ENCODE measurements around the gene GPSM3. TPM values are rescaled to one million over a fixed set of nuclear protein-coding genes. Genes with fewer than 3 reads are reported as not detected.

GPSM3 gene
- total RNA-seq, 1 donor from 2014 or later, result 6.3 TPM

DNA sequence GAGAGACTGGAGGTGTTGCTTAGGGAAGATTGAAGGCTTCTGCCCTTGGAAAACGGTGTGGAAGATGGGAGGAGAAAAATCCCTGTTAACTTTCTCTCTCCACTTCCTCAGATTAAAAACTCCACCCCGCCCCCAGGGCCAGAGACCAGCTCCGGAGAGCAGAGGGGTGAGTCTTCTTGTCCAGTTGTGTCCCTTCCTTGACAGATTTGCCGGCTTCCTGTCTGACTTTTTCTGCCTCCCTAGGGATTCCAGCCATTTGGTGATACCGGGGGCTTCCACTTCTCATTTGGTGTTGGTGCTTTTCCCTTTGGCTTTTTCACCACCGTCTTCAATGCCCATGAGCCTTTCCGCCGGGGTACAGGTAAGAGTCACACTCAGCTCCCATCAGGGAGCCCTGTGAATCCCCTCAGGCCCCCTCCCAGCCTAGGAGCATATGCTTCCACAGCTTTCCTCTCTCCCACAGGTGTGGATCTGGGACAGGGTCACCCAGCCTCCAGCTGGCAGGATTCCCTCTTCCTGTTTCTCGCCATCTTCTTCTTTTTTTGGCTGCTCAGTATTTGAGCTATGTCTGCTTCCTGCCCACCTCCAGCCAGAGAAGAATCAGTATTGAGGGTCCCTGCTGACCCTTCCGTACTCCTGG lies 12.6 kb downstream of the GPSM3 start:
- ATAC-seq (no peak), DNase-seq (ENCODE audit: missing footprints) (no peak)
- intact Hi-C loops (cut with DNase I), result loop anchor here (10.0 kb wide), 1 partner anchor 515 kb away; the partner anchor contains the start of genes C6orf47, CSNK2B, GPANK1 and LY6G5B

DNA sequence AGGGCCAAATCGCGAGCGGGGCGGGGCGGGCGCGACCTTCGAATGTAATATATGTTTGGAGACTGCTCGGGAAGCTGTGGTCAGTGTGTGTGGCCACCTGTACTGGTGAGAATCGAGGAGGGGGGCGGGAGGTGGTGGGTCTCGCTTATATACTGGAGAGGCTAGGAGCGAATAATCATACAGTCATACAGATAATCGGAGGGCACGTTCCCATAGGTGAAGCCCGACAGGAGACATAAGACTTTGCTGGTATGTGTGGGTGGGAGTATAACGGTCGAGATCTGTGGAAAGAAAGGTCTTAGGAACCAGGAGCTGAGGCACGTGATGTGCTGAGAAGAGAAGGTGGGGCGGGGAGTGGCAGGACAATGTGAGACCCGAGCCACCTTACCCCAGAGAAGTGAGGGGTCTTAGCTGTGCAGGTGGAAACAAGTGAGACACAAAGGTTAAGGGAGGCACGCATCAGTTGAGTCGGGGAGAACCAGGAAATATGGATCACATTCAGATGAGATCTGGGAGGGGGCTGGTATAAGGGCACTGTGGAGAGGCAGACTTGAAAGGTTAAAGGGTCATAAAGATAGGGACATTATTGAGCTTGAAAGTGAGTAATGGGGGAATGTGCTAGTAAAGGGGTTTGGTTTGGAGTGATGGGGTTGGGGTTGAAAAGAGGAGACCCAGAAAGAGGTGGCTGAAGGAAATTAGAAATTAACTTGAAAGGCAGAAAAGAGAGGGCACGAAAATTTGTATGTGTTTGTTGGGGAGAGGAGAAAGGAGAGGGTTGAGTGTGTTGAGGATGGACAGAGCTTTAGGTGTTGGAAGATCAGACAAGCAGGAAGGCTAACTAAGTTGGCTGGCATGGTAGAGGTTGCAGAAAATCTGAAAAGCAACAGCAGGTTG lies 13.6 kb downstream of the GPSM3 start:
- DNase-seq (ENCODE audit: missing footprints) (no peak), ATAC-seq (no peak)
- intact Hi-C loops (cut with DNase I), result loop anchor here (1.0 to 10.0 kb wide), 2 partner anchors 17 to 514 kb away; partner anchors contain the start of genes C6orf47, CSNK2B, GPANK1 and LY6G5B

DNA sequence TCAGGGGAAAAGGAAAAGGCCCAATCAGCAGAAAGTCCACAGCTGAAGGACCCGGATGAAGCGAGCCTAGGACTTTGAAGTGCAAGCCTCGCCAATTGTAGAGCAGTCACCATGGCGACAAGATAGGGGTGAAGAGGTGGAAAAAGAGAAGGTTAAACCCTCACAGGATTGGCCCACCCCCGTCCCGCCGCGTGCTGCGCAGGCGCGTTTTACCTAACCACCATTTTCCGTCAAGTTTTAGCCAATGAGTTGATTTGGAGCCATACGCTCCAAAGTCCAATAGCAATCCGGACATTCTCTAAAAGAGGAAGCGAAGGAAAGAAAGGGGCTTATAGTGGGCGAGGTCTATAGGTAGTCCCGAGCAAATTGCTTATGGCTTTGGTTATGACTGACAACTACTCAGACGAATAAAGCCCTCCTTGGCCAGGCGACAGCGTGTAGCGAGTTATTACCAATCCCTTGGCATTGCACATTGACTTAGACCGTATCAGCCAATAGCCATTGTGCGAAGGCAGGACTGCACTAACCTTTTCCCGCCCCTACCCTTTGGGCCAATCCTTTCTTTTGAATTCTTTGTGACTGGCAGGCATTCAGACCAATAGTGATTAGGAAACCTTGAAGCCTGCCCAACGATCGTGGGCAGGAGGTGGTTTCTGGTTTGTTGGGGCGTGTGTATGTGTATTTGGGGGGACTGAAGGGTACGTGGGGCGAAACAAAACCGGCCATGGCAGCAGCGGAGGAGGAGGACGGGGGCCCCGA lies 14.5 kb downstream of the GPSM3 start, which contains the start of gene RNF5:
Gene RNF5, plus strand, starts transcription at position 618 of the 759 bp plus-strand sequence. Its CDS starts 107 bp downstream, at position 725.
- DNase-seq (ENCODE audit: missing footprints), result peak; percentile 96
- ATAC-seq, result peak; percentile 88
- intact Hi-C loops (cut with DNase I), result loop anchor here (1.0 to 10.0 kb wide), 3 partner anchors 17 to 513 kb away; partner anchors contain the start of genes ATF6B, C6orf47, CSNK2B and GPANK1

DNA sequence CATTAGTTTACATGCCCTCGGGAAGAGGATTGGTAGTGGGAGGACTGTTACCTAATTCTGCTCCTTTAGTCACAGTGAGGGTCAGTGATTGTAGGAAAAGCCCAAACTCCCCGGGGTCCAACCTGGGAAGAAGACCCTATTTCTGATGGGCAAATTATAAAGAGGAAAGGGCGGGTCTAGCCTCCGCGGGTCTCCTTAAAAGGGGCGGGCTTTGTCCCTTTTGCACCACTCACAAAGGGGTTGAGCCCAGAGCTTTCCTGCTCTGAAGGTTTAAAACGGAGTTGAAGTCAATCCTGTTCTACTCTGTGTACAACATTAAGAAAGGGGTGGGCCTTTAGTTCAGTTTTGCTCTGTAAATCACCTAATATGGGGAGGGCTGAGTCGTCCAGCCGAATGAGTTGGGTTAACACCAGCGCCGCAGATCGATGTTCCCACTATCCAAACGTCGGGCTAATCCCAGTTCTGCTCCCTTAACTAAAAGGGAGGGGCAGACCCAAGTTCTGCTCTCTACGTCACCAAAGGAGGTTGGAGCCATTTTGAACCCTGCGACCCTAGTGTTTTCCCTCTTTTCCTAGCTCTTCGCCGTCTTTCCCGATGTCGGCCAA lies 15.2 kb downstream of the GPSM3 start:
- intact Hi-C loops (cut with DNase I), result loop anchor here (2.0 to 10.0 kb wide), 2 partner anchors 48 to 512 kb away; partner anchors contain the start of genes ATF6B, C6orf47, CSNK2B and GPANK1
- DNase-seq (ENCODE audit: missing footprints) (no peak), ATAC-seq (peak; percentile 13)

DNA sequence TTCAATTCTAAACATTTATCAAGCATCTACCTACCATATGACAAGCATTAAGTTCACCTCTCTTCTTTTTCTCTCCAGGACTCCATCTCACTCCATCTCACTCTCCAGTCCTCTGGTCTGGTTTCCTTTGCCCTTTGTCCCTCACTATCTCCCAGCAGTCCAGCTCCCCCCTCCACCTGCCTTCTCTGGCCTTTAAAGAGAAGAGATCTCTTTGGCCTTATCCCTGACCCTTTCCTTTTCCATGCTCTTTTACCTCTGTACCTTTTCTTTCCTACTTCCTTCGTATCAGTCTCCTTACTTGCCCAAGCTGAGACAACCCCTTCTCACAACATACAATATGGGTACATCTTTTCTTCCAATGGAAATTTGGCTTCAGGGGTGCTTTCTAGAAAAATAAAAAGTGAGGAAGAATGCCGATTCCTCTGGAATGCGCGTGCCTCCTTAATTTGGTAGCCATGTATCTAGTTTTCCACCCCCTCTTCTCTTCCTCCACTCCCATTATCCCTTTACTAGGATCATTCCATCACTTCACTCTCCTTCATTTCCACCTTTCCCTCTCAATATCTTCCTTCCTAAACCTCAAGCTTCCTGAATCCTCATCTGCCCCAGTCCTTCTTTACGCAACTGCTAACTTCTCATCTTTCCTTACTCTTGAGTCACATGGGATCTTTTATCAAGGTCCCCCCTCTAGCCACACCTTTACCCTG lies 15.8 kb downstream of the GPSM3 start:
- intact Hi-C loops (cut with DNase I), result loop anchor here (1.0 to 10.0 kb wide), 3 partner anchors 22 to 512 kb away; partner anchors contain the start of genes ATF6B, C6orf47, CSNK2B and GPANK1
- ATAC-seq, result no peak

DNA sequence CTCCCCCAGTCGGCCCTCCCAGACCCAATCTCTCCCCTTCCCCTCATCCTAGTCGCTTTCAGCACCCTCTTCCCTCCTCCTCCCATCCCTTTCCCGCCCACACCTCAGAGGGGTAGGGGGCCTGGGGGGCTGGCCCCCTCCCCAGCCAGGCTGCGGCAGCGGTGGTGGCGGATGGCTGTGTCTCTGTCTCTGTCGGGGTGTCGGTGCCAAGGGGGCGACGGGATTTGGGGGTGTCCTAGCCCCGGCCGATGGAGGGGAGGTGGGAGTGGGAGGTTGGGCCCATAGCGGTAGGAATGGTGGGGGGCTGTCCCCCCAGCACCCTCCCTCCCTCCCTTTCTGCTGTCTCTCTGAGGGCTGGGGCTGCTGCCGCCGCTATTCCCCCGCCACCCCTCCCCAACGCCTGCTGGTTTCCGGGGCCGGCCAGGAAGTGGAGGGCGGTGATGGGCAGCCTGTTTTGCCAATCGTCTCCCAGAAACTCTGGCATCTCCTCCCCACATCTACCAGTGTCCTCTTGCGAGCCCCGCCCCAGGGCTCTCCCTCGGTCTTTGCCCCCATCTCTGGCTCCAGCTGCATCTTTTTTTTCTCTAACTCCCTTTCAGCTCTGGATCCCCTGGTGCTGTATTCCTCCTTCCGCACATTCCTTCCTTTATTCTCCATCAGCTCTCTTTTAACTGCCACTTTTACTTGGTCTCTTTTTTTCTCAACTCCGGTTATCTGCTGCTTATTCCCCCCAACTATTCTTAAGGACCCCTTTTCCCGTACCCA lies 16.6 kb downstream of the GPSM3 start, which contains the start of gene AGPAT1:
Gene AGPAT1, minus strand, starts transcription at position 374 of the 765 bp plus-strand sequence. CDS start 4,588 bp downstream, outside the sequence.
- intact Hi-C loops (cut with DNase I), result loop anchor here (1.0 to 10.0 kb wide), 3 partner anchors 22 to 511 kb away; partner anchors contain the start of genes ATF6B, C6orf47, CSNK2B and GPANK1
- ATAC-seq, result peak; percentile 73

More for the DNA sequence above, 15.8 kb downstream of the GPSM3 start:
- no peak for DNase-seq (ENCODE audit: missing footprints)

DNA sequence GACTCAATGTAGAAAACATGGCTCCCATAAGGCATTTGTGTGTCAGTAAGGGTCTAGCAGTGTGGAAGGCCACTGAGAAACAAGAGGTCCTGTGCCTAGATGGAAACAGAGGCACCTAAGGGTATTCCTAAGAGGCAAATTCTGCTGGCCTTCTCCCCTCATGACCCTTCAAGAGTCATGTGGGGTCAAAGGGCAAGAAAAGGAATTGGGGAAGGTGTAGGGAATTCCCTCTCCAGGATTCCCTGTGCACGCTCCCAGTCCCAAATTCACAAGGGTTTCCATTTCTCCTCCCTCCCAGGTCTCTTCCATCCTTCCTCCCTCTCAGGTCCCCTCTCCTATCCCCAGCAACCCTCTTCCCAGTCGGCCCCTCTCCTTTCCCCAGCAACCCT lies 17.1 kb downstream of the GPSM3 start:
- no peak for ATAC-seq
- DNase-seq (ENCODE audit: missing footprints), result no peak
- intact Hi-C loops (cut with DNase I), result loop anchor here (10.0 kb wide), 1 partner anchor 511 kb away; the partner anchor contains the start of genes C6orf47, CSNK2B, GPANK1 and LY6G5B

More for the DNA sequence above, 16.6 kb downstream of the GPSM3 start, which contains the start of gene AGPAT1:
- DNase-seq (ENCODE audit: missing footprints), result peak; percentile 98

DNA sequence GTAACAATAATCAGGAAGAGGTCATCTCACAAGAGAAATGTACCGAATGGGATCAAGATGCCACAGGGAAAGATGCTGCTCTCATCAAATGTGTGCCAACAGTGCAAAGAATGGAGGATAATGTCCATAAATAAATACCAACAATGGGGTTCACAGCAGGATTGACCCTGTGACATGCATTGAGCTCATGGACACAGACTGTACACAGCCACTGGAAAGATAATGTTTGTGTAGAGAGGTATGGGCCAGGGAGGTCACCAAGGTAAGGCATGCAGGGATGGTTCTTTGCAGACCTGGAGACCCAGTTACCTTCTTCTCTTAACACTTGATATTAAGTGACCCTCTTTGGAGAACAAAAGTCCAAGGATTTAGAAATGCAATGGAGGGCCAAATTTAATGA lies 18.0 kb downstream of the GPSM3 start:
- DNase-seq (ENCODE audit: missing footprints) (no peak), ATAC-seq (no peak)
- intact Hi-C loops (cut with DNase I), result loop anchor here (10.0 kb wide), 1 partner anchor 510 kb away; the partner anchor contains the start of genes C6orf47, CSNK2B, GPANK1 and LY6G5B

DNA sequence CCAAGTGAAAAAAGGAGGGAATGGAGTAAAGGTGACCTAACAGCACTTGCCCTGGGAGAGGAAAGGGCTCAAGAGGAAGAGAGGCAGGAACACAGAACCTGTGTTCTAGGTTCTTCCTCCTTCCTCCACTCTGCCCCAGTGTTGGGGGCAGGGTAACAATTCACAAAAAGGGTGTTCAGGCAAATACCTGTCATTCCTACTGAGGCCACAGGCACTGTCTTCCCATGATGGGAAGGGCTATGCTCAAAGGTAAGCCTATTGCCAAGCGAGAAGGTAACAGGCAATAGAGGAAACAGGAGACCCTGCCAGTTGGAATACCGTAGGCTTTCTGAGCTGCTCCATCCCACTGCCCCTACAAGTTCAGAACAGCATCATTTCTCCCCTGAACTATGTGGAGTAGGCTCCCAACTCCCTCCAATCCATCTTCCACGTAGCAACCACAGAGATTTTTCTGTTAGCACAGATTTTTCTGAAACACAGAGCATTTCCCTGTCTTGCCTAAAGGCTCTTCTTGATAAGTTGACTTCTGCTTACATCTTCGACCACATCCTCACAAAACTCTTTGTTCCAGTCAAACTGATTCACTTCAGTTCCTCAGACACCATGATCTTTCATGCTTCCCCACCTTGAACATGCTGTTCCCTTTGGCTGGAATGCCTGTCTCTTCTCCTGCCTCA lies 19.3 kb downstream of the GPSM3 start:
- intact Hi-C loops (cut with DNase I), result loop anchor here (10.0 kb wide), 1 partner anchor 508 kb away; the partner anchor contains the start of genes C6orf47, CSNK2B, GPANK1 and LY6G5B
- DNase-seq (ENCODE audit: missing footprints) (no peak), ATAC-seq (no peak)

DNA sequence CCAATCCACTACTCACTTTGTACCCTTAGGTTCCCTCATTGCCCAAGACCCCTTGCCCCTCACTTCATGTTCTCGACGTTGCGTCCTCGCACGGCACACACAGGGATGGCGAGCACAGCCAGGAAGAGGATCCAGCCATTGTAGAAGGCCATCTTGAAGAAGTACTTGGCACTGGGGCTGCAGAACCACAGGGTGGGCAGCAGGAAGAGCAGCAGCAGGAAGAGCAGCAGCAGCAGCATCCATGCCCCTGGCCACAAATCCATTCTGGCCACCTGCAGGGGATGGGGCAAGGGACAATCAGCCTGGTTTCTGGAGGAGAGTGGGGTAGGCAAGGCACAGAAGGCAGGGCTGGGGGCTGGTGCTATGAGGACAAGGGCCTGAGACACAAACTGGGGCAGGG lies 21.2 kb downstream of the GPSM3 start:
- ATAC-seq (no peak), DNase-seq (ENCODE audit: missing footprints) (no peak)
- intact Hi-C loops (cut with DNase I), result loop anchor here (10.0 kb wide), 1 partner anchor 506 kb away; the partner anchor contains the start of genes C6orf47, CSNK2B, GPANK1 and LY6G5B

DNA sequence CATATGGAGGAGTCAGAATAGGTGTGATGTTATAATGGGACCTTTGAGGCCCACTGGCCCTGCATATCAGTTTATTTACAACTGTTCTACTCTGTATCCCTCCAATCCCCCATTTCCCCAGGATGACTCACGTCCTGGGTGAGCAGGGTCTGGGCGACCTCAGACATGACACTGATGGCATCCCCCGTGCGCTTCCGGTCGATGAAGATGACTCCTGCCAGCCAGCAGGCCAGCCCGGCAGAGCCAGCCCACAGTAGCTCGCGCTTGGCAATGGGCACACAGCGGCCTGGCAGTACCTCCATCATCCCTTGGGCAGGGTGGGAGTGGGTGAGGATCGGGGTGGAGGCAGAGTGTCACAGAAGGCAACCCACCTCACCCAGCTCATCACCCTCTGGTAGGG lies 22.1 kb downstream of the GPSM3 start:
- DNase-seq (ENCODE audit: missing footprints), result no peak
- ATAC-seq, result no peak
- intact Hi-C loops (cut with DNase I), result loop anchor here (10.0 kb wide), 1 partner anchor 505 kb away; the partner anchor contains the start of genes C6orf47, CSNK2B, GPANK1 and LY6G5B

DNA sequence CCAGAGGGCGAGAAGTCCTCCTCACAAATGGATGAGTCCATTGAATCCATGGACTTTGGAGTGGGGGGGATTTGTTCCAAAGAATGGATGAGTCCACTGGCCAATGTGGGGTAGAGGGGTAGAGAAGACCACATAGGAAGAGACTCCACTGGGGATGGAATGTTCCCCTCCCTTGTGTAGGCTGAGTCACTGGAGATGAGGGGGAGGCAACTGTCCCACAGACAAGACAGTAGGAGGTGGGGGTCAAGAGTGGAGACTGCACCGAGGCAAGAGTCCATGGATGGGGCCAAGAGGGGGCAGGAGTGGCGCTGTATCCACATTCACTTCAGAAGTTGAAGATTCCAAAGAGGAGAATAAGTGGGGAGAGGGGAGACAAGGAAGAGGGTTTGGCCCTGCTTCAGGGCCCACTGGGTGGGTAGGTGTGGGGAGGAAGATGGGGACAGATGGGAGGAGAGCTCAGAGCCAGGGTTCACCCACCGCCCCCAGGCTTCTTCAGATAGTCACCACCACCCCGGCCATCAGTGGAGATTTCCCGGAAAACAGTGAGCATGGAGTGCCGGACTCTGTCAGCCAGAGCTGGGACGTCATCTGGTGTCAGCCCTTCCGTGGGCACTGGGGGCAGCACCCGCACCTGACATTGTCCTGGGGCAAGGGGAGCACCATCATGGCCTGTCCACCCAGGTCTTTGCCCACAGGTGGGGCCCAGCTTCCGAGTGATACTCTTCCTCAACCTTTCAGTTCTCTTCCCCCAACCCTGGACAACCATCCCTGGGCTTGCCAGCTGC lies 23.4 kb downstream of the GPSM3 start:
- intact Hi-C loops (cut with DNase I), result no loop called here
- no peak for ATAC-seq

DNA sequence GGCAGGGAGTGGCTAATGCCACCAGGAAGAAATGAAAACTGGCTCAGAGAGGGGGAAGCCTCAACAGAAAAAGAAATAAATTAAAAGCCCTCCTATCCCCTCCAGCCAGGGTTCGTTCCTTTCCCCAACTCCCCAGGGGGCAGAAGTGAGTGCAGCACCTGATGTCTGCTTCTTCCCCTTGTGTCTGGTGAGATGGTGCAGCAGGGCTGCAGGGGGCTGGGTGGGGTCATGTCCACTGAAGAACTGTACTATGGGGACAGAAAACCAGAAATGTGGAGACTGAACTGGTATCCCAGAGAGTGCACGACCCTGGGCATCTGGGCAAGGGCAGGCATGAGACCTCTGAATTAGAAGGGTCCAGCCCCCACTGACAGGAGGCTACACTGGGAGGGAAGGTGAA lies 24.1 kb downstream of the GPSM3 start:
- no peak for ATAC-seq
- intact Hi-C loops (cut with DNase I), result no loop called here
- DNase-seq (ENCODE audit: missing footprints), result no peak

More for the DNA sequence above, 23.4 kb downstream of the GPSM3 start:
- no peak for DNase-seq (ENCODE audit: missing footprints)

DNA sequence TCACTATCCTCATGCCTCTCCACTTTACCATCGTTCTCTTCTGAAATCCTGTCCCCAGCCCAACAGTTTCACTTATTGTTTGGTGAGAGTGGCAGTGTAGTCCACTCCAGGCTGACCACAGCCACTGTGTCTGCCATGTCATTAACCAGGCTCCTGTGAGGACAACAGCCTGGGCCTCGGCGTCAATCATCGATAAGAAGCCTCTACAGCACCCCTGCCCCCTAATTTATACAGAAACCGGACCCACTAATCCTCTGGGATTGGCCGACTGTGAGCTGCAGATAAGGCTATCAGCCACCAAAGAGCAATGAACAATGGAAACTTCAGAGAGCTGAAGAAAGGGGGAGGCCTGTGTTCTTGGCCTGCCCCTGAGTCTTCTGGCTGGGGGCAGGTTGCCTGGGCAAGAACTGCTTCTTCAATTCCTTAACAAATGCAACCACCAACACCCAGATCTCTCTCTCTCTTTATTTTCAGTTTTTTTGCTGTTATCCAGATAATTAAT lies 24.6 kb downstream of the GPSM3 start:
- DNase-seq (ENCODE audit: missing footprints) (no peak), ATAC-seq (no peak)
- intact Hi-C loops (cut with DNase I), result no loop called here
